ENCODE data around the gene PCDHB12.
"Not testable (repeated sequence)": the region's sequence is repeated elsewhere in the genome, so short reads cannot be mapped to it uniquely, and the experiment has no call there.

The PCDHB12 gene

GRCh38 chr5:141210281-141210680, 1.8 kb downstream of the PCDHB12 start:
- FAIRE-seq, result not testable (repeated sequence)

GRCh38 chr5:141210849-141211248, 2.3 kb downstream of the PCDHB12 start:
- not testable (repeated sequence) for FAIRE-seq

DNA sequence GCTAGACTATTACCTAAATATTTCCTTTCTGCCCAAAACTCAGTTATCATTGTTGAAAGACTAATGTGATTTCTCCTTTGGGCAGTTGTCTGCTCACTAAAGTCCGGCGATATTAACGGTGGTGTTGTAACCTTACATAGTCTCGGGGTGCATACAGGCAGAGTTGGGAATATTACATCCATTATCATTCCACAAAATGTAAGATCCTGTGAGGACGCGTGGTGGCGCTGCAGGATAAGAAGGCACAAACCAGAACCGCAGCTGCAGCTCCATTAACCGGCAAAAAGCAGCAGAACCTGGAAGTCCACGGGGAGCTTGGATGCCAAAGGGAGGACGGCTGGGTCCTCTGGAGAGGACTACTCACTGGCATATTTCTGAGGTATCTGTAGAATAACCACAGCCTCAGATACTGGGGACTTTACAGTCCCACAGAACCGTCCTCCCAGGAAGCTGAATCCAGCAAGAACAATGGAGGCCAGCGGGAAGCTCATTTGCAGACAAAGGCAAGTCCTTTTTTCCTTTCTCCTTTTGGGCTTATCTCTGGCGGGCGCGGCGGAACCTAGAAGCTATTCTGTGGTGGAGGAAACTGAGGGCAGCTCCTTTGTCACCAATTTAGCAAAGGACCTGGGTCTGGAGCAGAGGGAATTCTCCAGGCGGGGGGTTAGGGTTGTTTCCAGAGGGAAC, 5.3 kb downstream of the PCDHB12 start, which contains the start of gene PCDHB13:
Gene PCDHB13 (plus strand): TSS at position 264 of the 684 bp plus-strand sequence. CDS start 205 bp downstream, at position 469.
- FAIRE-seq, result not testable (repeated sequence)

DNA sequence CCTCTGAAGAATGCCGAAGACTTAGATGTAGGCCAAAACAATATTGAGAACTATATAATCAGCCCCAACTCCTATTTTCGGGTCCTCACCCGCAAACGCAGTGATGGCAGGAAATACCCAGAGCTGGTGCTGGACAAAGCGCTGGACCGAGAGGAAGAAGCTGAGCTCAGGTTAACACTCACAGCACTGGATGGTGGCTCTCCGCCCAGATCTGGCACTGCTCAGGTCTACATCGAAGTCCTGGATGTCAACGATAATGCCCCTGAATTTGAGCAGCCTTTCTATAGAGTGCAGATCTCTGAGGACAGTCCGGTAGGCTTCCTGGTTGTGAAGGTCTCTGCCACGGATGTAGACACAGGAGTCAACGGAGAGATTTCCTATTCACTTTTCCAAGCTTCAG, 6.1 kb downstream of the PCDHB12 start:
- not testable (repeated sequence) for FAIRE-seq

GRCh38 chr5:141215504-141215903, 7.0 kb downstream of the PCDHB12 start:
- FAIRE-seq, result not testable (repeated sequence)

- not testable (repeated sequence) for FAIRE-seq
These were observed 7.5 kb downstream of the PCDHB12 start for GRCh38 chr5:141216035-141216434.

- no peak for FAIRE-seq
These were observed 14.7 kb downstream of the PCDHB12 start, which contains the start of gene PCDHB14 for GRCh38 chr5:141223112-141223783. PCDHB14 (plus strand) TSS chr5:141223343; CDS start chr5:141223506, 163 bp downstream.

DNA sequence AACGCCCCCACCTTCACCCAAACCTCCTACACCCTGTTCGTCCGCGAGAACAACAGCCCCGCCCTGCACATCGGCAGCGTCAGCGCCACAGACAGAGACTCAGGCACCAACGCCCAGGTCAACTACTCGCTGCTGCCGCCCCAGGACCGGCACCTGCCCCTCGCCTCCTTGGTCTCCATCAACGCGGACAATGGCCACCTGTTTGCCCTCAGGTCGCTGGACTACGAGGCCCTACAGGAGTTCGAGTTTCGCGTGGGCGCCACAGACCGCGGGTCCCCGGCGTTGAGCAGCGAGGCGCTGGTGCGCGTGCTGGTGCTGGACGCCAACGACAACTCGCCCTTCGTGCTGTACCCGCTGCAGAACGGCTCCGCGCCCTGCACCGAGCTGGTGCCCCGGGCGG, 16.3 kb downstream of the PCDHB12 start:
- not testable (repeated sequence) for FAIRE-seq

DNA sequence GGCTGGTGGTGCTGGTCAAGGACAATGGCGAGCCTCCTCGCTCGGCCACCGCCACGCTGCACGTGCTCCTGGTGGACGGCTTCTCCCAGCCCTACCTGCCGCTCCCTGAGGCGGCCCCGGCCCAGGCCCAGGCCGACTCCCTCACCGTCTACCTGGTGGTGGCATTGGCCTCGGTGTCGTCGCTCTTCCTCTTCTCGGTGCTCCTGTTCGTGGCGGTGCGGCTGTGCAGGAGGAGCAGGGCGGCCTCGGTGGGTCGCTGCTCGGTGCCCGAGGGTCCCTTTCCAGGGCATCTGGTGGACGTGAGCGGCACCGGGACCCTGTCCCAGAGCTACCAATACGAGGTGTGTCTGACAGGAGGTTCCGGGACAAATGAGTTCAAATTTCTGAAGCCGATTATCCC, 16.9 kb downstream of the PCDHB12 start:
- FAIRE-seq, result not testable (repeated sequence)

- no peak for FAIRE-seq
These were observed 25.7 kb downstream of the PCDHB12 start for GRCh38 chr5:141234109-141234667.

DNA sequence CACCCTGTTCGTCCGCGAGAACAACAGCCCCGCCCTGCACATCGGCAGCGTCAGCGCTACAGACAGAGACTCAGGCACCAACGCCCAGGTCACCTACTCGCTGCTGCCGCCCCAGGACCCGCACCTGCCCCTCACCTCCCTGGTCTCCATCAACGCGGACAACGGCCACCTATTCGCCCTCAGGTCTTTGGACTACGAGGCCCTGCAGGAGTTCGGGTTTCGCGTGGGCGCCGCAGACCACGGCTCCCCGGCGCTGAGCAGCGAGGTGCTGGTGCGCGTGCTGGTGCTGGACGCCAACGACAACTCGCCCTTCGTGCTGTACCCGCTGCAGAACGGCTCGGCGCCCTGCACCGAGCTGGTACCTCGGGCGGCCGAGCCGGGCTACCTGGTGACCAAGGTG, 27.4 kb downstream of the PCDHB12 start:
- not testable (repeated sequence) for FAIRE-seq

- FAIRE-seq, result no peak
These were observed 28.2 kb downstream of the PCDHB12 start for GRCh38 chr5:141236516-141237313.

GRCh38 chr5:141241496-141241895, 33.0 kb downstream of the PCDHB12 start:
- no peak for FAIRE-seq

DNA sequence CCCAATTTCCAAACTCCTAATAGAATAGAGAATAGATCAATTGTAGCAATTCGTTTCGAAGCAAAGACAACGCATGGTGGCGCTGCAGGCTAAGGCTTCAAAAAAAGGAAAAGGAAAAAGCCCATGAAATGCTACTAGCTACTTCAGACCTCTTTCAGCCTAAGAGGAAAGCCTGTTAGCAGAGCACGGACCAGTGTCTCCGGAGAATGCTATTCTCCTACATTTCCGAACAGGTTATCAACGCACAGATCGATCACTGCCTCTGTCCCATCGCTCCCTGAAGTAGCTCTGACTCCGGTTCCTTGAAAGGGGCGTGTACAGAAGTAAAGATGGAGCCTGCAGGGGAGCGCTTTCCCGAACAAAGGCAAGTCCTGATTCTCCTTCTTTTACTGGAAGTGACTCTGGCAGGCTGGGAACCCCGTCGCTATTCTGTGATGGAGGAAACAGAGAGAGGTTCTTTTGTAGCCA, 36.8 kb downstream of the PCDHB12 start, which contains the start of gene PCDHB15:
Gene PCDHB15 (plus strand): TSS at position 146 of the 468 bp plus-strand sequence. CDS start 184 bp downstream, at position 330.
- FAIRE-seq, result no peak

GRCh38 chr5:141246971-141247370, 38.5 kb downstream of the PCDHB12 start:
- not testable (repeated sequence) for FAIRE-seq

GRCh38 chr5:141247434-141247833, 38.9 kb downstream of the PCDHB12 start:
- not testable (repeated sequence) for FAIRE-seq

DNA sequence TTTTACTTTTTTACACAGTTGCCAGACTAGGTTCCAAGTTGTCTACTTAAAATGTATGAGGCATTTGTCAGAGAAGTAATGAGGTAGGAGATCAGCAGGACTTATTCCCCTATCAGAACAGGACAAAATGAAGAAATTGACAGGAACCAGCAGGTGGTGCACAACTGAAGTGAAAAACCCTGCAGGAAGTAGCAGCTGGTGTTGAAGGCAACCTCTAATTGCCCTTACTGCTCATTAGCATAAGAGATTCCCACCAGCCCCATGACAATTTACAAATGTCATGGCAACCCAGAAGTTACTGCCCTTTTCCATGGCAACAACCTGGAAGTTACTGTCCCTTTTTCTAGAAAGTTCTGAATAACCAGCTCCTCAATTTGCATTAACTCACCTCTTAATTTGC, 42.1 kb downstream of the PCDHB12 start:
- no peak for FAIRE-seq

DNA sequence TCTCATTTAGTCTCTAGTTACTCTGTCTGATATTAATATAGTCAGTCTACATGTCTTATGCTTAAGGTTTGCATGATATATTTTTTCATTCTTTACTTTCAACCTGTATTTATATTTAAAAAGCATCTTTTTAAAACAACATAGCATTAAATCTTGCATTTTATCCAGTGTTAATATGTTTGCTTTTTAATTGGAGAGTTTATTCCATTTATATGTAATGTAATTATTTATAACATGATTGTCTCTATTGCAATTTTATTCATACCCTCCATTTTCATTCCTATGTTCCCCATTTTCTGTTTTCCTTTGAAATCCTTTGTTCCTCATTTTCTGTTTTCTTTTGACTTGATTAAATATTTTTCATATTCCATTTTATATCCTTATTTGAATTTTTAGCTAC, 49.9 kb downstream of the PCDHB12 start:
- no peak for FAIRE-seq

- no peak for FAIRE-seq
These were observed 50.4 kb downstream of the PCDHB12 start for GRCh38 chr5:141258948-141259347.

DNA sequence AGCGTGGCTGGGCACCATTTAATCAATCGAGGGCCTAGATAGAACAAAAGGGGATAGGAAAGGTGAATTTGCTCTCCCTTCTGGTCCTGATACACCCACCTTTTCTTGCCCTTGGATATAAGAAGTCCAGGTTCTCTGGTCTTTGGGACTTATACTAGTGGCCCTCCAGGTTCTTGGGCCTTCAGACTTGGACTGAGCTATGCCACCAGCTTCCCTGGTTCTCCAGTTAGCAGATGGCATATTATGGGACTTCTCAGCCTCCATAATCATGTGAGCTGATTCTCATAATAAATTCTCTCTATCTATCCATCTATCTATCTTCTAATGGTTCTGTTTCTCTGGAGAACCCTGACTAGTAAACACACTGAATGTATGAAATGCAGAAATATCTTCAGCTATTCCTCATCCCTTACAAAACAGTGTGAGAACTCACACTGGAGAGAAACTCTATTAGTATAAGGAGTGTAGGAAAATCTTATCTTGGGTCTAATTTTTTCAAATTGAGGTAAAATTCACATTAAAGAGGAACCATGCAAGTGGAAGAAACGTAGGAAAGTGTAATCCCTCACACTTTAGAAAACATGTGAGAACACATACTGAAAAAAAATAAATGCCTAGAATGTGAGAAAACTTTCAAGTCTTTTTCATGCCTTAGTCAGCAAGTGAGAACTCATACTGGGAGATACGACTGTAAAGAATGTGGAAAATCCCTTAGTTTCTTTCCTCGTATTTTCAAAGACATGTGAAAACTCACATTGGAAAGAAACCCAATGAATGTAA, 52.1 kb downstream of the PCDHB12 start:
- no peak for FAIRE-seq

DNA sequence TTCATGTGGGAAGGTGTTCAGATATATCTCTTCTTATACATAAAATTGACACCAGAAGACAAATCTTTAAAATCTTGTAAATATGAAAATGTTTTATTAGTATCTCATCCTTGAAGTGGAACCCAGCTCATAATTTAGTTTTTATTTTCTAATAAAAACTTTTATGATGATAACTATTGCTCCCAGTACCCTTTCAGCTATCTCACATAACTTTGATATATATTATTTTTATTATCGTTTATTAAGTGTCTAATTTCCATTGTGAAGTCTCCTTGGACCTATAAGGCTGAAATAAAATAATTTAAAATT, 52.7 kb downstream of the PCDHB12 start:
- FAIRE-seq, result no peak

Measured in endometrium (tissue), 2 donors.